Astrocyte of the spinal cord (primary cell): Measurements from ENCODE around the gene DDX42.
A peak's percentile ranks its signal among the peaks of the same experiment; 100 is the strongest.

Experiments used
- DNase-seq: peaks from one replicate; pipeline ENCODE4 v3.0.0; 2011; ENCODE audit warnings: low read depth, low spot score
- H3K4me3 ChIP-seq: 2 replicates; pipeline ENCODE4 v1.5.1; 2011; ENCODE audit warnings: low read depth, mild to moderate bottlenecking, low read length, moderate library complexity
- CTCF ChIP-seq: IDR thresholded peaks from 2 replicates; pipeline ENCODE4 v1.5.1; 2012; ENCODE audit warnings: low read depth, mild to moderate bottlenecking, low read length, inconsistent platforms
- in situ Hi-C: cut with HindIII; loops from 2 replicates; pipeline ENCODE4 v1.10.0; 2017; ENCODE audit warnings: low sequenced_read_pairs

Gene DDX42

GRCh38 chr17:63826468-63827001, 52.6 kb downstream of the DDX42 start:
- H3K4me3 ChIP-seq, result peak overlapping the region; percentile 96
- in situ Hi-C loops, result no loop called here
- peak; percentile 49 for DNase-seq
- no peak for TF ChIP-seq CTCF

GRCh38 chr17:63827002-63827800, 53.2 kb downstream of the DDX42 start, which contains the start of the genes FTSJ3 and PSMC5:
TSS of gene FTSJ3 (minus strand) at chr17:63827663. CDS start at chr17:63826902, 761 bp downstream.
TSS of gene PSMC5 (plus strand) at chr17:63827431. CDS start at chr17:63827491, 60 bp downstream.
- peak; percentile 97 for DNase-seq
- peak within 1 kb of the TSS; percentile 96 for H3K4me3 ChIP-seq
- in situ Hi-C loops, result no loop called here
- peak; percentile 48 for TF ChIP-seq CTCF

- no peak for DNase-seq
- peak overlapping the region; percentile 96 for H3K4me3 ChIP-seq
- in situ Hi-C loops, result no loop called here
- no peak for TF ChIP-seq CTCF
These were observed 53.8 kb downstream of the DDX42 start for GRCh38 chr17:63827801-63828221.

GRCh38 chr17:63828936-63829335, 55.0 kb downstream of the DDX42 start:
- H3K4me3 ChIP-seq, result no peak overlapping the region
- in situ Hi-C loops, result no loop called here
- no peak for DNase-seq
- TF ChIP-seq CTCF, result no peak

- in situ Hi-C loops, result no loop called here
- no peak for TF ChIP-seq CTCF
These were observed 56.3 kb downstream of the DDX42 start for GRCh38 chr17:63830278-63830677.

GRCh38 chr17:63830904-63831491, 57.0 kb downstream of the DDX42 start:
- in situ Hi-C loops, result no loop called here
- no peak overlapping the region for H3K4me3 ChIP-seq
- no peak for TF ChIP-seq CTCF
- DNase-seq, result no peak

More at GRCh38 chr17:63830278-63830677, 56.3 kb downstream of the DDX42 start:
- DNase-seq, result no peak
- H3K4me3 ChIP-seq, result no peak overlapping the region
